ENCODE results near the gene DDA1.
A peak's percentile ranks its signal among the peaks of the same experiment; 100 is the strongest.
"Not testable (repeated sequence)": the region's sequence is repeated elsewhere in the genome, so short reads cannot be mapped to it uniquely, and the experiment has no call there.

The DDA1 gene

DNA sequence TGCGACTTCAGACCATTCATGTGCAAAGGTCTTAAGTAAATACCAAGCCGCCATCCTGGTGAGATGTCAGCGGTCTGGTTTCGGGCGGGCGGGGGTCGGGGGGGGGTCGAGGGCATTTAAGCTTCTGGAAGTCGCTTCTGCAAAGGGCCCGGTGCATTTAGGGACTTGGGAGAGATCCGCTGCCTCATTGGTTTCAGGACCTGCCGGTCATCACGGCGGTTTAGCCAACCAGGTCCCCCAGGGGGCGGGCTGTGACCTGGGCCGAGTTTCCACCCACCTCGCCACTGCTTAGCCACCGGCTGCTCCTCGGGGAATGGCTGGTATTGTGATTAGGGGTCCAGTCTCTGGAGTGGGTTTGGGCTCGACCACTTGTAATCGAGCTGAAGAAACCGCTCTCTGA is 19.9 kb upstream of the DDA1 start:
- DNase-seq = no peak

GRCh38 chr19:17292301-17293074 is 16.9 kb upstream of the DDA1 start:
- peak; percentile 67 for DNase-seq

DNA sequence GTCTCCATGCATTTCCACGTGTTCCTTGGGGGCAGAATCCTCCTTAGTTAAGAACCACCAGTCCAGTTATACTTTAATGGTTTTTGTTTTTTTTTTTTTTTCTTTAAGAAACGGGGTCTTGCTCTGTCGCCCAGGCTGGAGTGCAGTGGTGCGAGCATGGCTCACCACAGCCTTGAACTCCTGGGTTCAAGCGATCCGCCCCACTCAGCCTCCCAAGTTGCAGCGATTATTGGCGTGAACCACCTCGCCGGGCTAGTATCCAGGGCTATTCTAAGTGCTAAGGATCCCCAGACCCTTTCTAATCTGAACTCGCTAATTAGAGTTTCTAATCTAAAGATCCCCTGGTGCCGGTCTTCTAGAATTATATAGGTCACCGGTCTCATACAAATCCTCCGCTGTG is 15.8 kb upstream of the DDA1 start:
- no peak for DNase-seq

DNA sequence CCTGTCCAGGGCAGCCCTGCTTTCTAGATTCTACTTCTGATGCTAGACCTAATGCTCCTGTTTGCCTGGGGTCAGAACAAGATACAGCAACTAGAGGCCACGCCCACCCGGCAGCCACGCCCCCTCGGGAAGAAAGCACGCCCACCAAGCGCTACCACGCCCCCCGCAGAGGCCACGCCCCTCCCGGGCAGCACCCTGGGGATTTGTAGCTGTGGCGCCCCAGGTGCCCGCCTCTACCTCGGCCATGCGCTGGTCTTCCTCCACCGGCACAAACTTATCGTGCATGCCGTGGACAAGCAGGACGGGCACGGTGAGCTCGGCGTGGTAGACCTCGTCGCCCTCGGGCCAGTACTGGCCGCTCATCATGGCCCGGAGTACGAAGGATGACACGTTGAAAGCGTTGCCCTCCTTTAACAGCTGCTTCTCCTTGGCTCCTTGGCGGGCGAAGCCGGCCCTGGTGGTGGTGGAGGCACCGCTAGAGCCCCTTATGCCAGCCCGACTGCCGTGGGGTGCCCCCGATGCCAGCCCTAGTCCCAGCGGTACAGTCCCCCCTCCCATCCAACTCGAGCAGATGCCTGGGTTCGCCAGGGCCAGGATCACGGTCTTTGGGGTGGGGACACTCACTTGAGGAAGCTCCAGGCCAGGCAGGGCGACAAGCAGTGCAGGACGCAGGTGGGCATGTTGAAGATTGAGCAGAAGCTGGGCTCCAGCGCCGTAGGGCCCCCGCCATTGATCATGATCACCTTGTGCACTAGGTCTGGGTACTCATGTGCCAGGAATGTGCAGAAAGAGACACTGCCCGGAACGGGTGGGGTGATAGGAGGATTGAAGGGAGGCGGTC is 15.1 kb upstream of the DDA1 start:
- DNase-seq = no peak

- not testable (repeated sequence) for DNase-seq
Measured at GRCh38 chr19:17295551-17295950, 13.8 kb upstream of the DDA1 start.

DNA sequence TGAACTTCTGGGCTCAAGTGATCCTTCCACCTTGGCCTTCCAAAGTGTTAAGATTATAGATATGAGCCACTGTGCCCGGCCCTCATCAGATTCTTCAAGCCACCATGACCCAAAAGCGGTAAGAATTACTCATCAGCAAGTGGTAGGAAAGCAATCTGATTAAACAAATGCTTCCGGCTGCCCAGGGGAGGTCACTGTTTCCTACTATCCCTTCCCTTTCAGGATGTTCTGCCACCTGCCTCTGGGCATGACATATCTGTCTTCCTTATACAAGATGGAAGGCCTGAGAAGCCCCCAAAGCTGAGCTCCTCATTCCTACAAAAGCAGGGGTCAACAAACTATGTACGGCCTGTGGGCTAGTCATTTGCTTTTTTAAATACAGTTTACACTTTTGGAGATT is 13.1 kb upstream of the DDA1 start:
- no peak for DNase-seq

- DNase-seq = no peak
Measured at GRCh38 chr19:17296976-17297375, 12.4 kb upstream of the DDA1 start.

GRCh38 chr19:17300992-17301619 is 8.3 kb upstream of the DDA1 start:
- DNase-seq = no peak

DNA sequence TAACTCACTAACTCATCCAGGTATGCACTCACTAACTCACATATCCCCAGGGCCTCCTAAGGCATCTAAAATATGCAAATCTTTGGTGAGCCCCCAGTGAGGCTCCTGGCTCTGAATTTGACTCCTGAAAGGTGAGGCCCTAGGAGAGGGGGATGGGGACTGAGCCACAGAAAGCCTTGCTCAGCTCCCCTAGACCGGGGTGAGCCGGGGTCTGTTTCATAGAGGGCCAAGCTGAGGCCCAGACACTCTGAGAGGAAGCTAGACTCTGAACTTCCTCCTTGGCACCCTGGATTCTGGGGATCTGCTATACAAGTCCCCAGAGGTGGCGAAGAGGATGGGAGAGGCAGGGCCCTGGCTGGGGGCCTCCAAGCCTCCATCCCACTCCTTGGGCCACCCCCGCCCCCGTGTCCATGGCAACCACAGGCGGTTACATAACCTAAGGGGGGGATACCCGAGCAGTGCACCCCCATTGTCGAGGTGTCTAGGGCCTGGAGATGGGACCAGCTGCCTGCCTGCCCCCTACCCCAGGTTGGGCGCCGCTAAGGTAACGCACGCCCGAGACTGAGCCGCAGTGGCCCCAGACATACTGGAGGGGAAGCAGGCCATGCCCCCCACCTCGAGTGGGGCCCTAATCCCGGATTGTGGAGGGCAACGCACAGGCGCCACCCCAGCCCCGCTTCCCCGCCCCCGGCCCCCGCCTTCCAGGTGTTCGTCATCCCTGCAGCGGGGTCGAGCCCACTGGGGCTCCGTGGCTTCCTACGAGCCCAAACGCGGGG is 6.8 kb upstream of the DDA1 start:
- no peak for DNase-seq

- DNase-seq = peak; percentile 81
Measured at GRCh38 chr19:17303167-17303939, 6.0 kb upstream of the DDA1 start, which contains the start of gene ABHD8. Gene ABHD8, minus strand, starts transcription at chr19:17303425. Its CDS starts 1,809 bp downstream, at chr19:17301616.

- no peak for DNase-seq
Measured at GRCh38 chr19:17303940-17304267, 5.5 kb upstream of the DDA1 start.

DNA sequence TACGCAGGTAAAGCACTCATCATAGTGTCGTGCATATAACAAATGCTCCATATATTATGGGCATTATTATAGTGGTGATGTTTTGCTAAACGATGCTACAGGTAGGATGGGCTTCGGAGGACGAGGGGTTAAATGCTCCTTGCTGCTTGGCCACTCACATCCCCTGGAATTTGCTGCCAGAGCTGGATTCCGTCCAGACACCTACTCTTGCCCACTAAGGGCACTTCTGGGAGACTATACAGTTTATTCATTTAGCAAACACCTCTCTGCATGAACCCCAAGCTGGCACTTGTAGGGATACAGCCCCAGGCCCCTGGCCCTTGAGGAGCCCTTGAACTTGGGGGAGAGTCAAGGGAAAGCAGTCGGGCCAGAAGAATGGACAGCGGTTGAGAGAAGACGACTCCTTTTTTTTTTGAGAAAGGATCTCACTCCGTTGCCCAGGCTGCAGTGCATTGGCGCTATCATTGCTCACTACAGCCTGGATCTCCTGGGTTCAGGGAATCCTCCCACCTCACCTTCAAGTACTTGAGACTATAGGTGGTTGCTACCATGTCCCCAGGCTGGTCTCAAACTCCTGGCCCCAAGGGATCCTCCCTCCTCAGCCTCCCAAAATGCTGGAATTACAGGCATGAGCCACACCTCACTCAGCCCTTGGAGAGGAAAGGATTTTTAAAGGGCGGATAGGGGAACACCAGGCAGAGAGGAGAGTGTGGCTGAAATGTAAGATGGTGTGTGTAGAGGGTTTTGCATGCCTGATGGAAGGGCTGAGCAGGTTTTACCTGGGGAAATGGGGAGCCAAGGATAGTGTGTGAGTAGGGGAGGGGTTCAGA is 4.8 kb upstream of the DDA1 start:
- DNase-seq = no peak

- DNase-seq = no peak
Measured at GRCh38 chr19:17305216-17305516, 4.2 kb upstream of the DDA1 start.

GRCh38 chr19:17305517-17306284 is 3.7 kb upstream of the DDA1 start, which contains the start of gene MRPL34:
Gene MRPL34, plus strand, starts transcription at chr19:17305872. Its CDS starts 21 bp downstream, at chr19:17305893.
- peak; percentile 99 for DNase-seq

- DNase-seq = no peak
Measured at GRCh38 chr19:17306285-17306714, 3.1 kb upstream of the DDA1 start.

DNA sequence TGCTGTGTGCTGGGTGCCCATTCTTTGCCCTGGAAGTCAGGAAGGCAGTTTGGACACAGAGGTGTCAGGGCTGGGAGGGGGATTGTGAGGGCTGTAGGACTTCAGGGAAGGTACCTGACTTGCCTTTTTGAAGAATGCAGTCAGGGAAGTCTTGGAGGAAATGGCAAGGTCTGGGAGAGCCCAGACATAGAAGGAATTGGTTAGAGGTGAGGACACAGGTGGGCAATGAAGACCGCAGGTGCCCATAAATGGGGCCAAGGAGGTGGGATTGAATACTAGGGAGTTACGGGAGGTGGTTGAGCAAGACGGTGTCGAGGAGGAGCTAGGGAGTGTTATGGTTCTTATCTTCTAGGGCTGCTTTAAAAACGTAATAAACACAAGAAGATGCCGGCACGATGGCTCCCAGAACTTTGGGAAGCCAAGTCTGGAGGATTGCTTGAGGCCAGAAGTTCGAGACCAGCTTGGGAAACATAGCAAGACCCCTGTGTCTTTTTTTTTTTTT is 1.4 kb upstream of the DDA1 start:
- DNase-seq = no peak

- DNase-seq = no peak
Measured at GRCh38 chr19:17309965-17310461, 650 bp downstream of the DDA1 start.

DNA sequence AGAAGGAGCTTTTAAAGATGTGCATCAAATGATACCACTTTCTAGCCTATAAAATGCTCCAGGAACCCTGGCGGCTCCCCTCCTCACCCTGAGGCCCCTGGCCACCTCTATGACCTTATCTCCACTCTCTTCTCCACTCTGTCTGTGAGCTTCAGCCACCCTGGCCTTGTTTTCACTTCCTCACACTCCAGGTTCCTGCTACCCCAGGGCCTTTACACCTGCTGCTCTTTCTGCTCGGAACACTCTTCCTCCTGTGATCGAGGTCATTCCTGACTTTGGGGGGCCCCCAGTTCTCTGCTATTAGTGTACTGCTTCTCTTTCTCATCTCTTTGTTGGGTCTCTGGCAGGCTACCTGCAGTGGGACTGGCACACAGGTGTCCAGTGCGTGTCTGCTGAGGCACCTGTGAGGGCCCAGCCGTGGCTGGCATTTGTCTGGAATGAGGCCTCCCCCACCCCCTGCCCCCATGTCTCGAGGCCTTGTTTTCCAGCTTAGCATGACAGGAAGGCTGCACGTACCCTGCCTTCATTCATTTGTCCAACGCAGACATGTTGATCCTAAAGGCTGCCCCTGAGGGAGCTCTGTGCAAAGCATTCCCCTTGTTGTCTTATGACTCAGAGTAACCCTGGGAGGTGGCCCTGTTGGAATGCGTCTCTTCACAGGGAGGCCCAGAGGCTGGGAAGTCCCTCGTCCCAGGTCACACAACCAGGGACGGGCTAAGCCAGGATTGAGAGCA is 2.3 kb downstream of the DDA1 start:
- no peak for DNase-seq

Measured in NCI-H524 treated with DMSO at 0.1 percent for 48 hours (cell line).